HG02943 (cell line): Measurements from ENCODE around the gene CNTNAP3B.
"Not testable (repeated sequence)": the region's sequence is repeated elsewhere in the genome, so short reads cannot be mapped to it uniquely, and the experiment has no call there.

Experiments
- ATAC-seq: cut with Tn5 transposase; IDR thresholded peaks from one replicate; pipeline ENCODE4 v1.9.1; 2021; ENCODE audit warnings: mild to moderate bottlenecking, low read depth, moderate library complexity; ENCODE audit not compliant: unreplicated experiment

CNTNAP3B gene

GRCh38 chr9:42129073-42129729 is at the start of gene CNTNAP3B:
TSS of gene CNTNAP3B (minus strand) at chr9:42129426. CDS start at chr9:42129094, 332 bp downstream.
- ATAC-seq = not testable (repeated sequence)

DNA sequence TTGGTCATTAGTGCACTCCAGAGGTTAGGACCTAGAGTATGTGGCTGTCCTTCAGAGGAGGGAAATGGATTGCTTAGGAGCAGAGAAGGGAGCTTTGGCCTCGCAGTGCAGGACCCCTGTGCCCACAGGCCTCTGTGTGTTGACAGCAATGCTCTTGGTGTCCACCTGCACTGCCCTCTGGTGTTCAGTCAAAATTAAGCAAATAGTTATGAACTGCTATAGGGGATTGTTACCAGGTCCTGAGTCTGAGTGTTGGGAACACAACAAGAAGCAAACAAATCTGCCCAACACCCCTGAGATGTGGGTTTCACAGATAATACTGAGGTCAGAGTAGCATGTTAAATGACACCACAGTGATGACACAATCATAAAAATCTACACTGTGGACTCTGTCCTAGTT is 31.1 kb upstream of the CNTNAP3B start:
- not testable (repeated sequence) for ATAC-seq

DNA sequence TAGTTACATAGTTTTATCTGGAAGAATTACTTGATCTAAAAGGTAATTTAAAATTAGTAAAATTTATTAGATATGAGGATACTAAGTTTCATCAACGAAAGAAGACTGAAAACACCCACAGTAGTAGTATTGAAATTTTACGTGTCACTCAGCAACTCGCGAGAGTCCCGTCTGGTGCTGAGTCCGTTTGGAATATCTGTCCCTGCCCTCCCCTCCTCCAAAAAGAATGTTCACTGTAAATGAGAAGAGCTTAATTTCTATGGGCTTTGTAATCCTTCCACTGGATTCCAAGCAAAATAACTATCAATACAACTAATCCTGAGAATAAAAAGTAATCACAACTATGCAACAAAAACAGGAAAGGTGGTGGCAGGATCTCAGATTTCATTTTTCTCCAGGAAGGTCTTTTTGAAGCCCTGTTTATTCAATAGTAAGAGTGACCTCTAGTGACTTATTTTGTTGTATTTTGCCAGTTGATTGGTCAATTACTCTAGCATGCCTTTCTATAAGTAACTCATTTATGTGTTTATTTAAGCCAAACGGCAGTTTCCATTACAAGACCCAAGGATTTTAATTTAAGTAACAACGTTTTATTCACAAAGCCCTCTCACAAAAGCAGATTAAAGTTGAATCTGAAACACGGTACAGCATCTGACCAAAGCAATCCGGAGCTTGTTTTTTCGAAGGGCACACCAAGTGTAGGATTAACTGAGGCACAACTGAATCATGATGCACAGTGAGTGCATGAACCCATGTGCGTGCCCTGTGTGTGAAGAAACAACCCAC is 2.0 kb downstream of the CNTNAP3B start:
- ATAC-seq = not testable (repeated sequence)

DNA sequence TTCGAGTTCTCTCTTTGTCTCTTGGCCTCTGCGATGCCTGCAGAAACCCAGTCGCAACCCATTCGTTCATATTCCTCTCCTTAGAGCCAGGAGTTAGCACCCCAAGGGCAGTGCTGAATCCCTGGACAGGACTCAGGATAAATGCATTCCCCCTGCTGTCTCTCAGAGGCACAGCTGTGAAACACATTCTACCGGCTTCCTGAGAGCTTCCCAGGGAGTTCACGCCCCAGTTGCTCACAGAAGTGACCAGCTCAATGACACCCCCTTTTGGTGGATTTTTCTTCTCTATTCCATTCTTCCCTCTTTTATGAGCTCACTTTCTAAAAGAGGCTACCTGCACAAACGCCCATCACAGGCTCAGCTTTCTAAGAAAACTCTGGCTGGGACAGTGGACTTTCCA is 8.2 kb downstream of the CNTNAP3B start:
- ATAC-seq = not testable (repeated sequence)

DNA sequence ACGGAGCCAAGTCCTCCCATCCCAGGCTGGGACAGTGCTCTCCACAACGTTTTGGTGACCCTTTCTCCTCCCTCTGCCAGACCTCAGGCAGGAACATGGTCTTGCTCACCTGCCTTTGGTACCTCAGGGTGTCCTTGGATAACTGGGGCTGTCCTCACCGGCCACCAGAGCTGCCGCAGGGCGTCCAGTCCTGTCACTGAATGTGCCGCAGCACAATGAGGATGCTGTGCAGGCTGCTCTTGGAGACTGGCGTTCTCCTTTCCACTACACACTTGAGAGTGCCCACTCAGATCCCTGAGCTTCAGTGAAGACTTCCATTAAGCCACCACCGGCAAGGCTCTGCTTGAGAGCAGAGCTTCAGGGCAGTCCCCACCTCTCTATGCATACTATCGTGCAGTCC is 33.3 kb downstream of the CNTNAP3B start:
- not testable (repeated sequence) for ATAC-seq

DNA sequence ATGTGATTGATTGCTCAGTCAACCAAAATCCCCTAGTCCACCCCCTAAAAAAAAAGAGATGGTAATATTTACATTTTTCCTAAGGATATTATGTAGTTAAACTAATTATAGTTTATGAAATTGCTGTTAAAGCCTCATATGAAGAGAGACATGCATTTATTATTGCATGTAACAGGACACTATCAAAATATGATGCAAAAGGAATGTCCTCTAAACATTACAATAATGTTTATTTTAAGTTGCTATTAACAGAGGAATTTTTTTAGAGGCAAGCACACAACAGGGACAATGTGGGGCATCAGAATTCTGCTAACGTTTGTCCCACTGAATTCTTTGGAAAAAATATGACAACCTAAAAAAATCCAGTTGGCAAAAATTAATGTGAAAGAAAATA is 44.7 kb downstream of the CNTNAP3B start:
- ATAC-seq = not testable (repeated sequence)

- not testable (repeated sequence) for ATAC-seq
These were observed 45.2 kb downstream of the CNTNAP3B start for GRCh38 chr9:42083877-42084558.

GRCh38 chr9:42080376-42080775 is 48.9 kb downstream of the CNTNAP3B start:
- not testable (repeated sequence) for ATAC-seq

GRCh38 chr9:42074868-42075267 is 54.4 kb downstream of the CNTNAP3B start:
- ATAC-seq = not testable (repeated sequence)

DNA sequence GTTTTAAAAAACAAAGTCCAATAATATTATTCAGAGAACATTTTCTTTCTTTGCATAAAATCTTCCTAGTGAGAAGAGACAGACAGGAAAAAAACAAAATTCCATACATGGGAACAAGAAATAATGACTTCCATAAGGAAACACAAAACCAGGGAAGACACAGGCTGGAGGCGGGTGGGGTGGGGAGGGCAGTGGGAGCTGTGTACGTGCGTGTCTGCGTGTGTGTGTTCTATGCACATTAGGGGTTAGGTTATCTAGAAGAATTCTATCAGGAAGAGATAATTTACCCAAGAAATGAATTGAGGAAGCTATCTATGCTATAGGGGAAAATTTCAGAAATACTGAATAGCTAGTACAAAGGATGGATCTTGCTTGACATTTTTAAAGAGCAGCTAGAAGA is 58.2 kb downstream of the CNTNAP3B start:
- not testable (repeated sequence) for ATAC-seq

DNA sequence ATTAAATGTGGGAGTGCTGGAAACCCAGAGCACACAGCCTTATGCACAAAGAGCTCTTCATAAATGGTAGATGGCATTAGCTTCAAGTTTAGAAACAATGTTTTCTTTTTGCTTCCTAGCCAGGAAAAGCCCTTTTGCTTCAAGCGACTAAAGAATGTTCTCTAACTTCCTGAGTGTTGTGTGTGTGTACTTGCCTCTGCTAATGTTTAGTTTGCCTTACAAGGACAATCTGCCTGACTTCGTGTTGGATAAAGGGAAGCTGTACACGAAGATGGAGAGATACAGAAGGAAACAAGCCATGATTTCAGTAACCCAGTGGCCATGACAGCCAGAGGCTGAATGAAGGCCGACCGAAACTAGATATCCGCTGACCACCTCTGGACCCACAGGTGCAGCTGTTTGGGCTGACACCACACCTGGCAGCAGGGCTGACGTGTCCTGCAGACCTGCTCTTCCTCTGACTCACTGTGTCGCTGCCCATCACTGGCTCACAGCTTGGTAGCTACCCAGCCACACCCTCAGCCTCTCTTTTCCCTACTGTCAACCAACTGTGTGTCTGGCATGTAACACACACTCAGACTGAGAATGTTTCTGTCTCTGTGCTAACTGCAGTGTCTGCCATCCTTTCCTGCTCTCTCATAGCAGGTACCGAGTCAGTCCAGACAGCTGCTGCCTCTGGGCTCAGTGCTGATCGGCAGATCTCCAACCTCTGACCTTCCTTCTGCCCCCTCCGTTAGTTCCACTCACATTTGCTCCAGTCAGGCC is 59.0 kb downstream of the CNTNAP3B start:
- ATAC-seq = not testable (repeated sequence)

GRCh38 chr9:42053874-42054273 is 75.4 kb downstream of the CNTNAP3B start:
- ATAC-seq = not testable (repeated sequence)

GRCh38 chr9:42050701-42051100 is 78.5 kb downstream of the CNTNAP3B start:
- ATAC-seq = not testable (repeated sequence)

- ATAC-seq = not testable (repeated sequence)
These were observed 84.7 kb downstream of the CNTNAP3B start for GRCh38 chr9:42044422-42045010.

DNA sequence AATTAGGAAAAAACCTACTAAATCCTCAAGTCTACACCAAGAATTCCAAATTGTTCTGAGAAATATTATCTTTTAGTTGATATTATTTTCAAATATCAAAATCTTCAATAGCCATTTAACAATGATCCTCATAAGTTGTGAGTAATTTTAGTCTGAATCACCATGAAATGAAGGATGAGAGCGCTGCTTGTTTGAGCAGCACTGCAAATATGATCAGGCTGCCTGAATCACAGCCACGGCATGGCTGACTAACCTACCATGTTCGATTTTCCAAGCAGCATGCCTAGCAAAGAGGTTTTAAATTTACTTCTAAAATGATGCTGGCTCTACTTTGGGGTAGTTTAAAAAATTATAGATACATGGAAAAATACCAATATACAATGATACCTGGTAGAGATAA is 95.7 kb downstream of the CNTNAP3B start:
- not testable (repeated sequence) for ATAC-seq

DNA sequence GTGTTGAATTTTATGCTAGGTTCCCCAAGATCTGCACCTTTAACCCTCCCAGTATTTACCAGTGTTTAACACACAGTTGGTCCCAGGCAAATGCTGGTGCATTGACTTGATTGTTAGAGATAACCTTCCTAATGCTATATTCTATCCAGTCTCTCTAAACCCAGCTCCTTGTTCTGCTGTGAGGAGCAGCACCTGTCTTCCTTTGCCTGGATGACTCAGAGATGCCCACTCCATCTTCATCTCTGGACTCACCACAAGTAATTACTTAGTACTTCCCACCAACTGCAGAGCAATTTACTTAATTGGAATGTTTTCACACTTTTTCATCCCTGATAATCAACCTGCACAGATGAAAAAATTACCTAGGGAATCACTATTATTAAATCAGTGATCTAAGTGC is 108.6 kb downstream of the CNTNAP3B start:
- ATAC-seq = not testable (repeated sequence)

DNA sequence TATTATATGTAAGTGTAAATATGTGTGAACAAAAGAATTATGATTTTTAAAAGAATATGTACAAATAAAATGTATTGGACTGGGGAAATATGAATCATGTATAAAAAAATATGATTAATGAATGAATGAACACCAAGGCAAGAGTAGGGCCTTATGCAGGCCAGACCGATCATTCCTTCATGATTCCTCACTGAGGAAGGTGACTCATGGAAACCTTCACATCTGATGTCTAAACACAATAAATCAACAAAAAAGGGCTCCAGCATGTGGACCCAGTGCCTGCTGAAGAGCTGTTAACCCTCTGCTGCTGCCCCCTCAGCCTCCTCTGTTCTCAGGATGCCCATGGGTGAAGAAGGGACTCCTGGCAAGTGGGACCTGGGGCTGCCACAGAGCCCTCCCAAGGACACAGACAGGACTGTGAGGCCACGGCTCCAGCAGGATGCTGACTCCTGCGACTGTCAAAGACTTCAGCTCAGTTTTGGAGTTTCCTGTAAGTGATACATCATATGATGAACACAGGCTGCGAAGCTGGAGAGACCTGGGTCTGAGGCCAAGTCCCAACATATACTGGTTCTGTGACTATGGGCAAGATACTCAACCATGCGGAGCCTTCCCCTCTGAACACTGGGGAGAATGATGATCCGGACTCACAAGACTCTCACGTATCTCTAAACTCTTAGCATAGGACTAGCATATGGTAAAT is 110.9 kb downstream of the CNTNAP3B start:
- not testable (repeated sequence) for ATAC-seq

DNA sequence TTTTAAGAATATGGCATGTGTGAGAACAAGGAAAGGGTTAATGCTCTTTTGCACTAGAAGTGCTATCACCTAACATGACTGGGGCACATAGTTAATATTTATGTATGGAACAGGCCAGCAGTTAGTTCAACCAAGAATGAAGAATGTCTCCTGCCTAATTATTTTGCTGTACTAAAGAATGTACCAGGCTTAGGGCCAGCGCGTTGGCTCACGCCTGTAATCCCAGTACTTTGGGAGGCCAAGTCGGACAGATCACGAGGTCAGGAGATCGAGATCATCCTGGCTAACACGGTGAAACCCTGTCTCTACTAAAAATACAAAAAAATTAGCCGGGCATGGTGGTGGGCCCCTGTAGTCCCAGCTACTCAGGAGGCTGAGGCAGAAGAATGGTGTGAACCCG is 114.9 kb downstream of the CNTNAP3B start:
- not testable (repeated sequence) for ATAC-seq

- ATAC-seq = not testable (repeated sequence)
These were observed 137.6 kb downstream of the CNTNAP3B start for GRCh38 chr9:41991607-41992006.
